K562 (cell line): ENCODE measurements around the gene BHLHE23. TPM values are rescaled to one million over a fixed set of nuclear protein-coding genes. Genes with fewer than 3 reads are reported as not detected.

ENCODE experiments used
- ATAC-seq: fragments of 200-7000 bp; cut with Tn5 transposase; 3 replicates; pipeline ENCODE4 v1.9.1; 2020; ENCODE audit warnings: moderate library complexity
- BruUV-seq: library from RNA; stranded (reverse); fragments of 400-500 nt; replicated peaks from 2 replicates; lab custom pipeline; 2021; lab: Mats Ljungman, UMichigan
- CTCF ChIA-PET: fragments of 300-600 bp; formaldehyde crosslinking; extraction: SDS; loops from one replicate; lab custom pipeline; 2021; ENCODE audit warnings: low intra/inter-chr PET ratio; lab: Yijun Ruan, JAX
- POLR2A ChIA-PET: fragments of 300-600, 350-650 bp; sonication (Branson Sonifier 250); formaldehyde crosslinking; extraction: SDS; loops from one replicate; lab custom pipeline; 2021; ENCODE audit warnings: antibody characterized with exemption, inconsistent platforms; lab: Yijun Ruan, JAX
- DNase-seq, 4 experiments: peaks; one replicate each; pipeline versions ENCODE4 v3.0.0 to v3.0.0-alpha.2; 2011 to 2018; ENCODE audit warnings: low spot score in 3 of 4, mixed read lengths in 3 of 4; ENCODE audit errors: extremely low read depth in 1 of 4
- FAIRE-seq: peaks from 2 replicates; lab custom pipeline; 2011; peaks lifted over from hg19 to GRCh38; lab: Jason Lieb, UNC
- H2AFZ ChIP-seq: 2 replicates; pipeline ENCODE4 v1.6.0; 2011; ENCODE audit warnings: low read depth, low read length, control low read depth, inconsistent platforms
- H3K27ac ChIP-seq: fragments of 200-600 bp; 3 replicates; pipeline ENCODE4 v1.8.0; 2011; ENCODE audit warnings: low read depth, mild to moderate bottlenecking, control low read depth, inconsistent platforms, low read length, moderate library complexity, mixed read lengths; ENCODE audit errors: extremely low read depth
- H3K27me3 ChIP-seq, 2 experiments: fragments of 300-600 bp in 1 of 2; 2 replicates in 1 of 2; 3 replicates in 1 of 2; pipeline versions ENCODE4 v1.6.0 to v1.8.0; 2011; ENCODE audit warnings: inconsistent platforms in 2 of 2, low read length in 2 of 2, mild to moderate bottlenecking in 1 of 2, mixed read lengths in 1 of 2, moderate library complexity in 1 of 2; ENCODE audit not compliant: control insufficient read depth in 2 of 2, insufficient read depth in 2 of 2
- H3K36me3 ChIP-seq: fragments of 300-600 bp; 3 replicates; pipeline ENCODE4 v1.8.0; 2011; ENCODE audit warnings: mild to moderate bottlenecking, low read length, inconsistent platforms; ENCODE audit not compliant: control insufficient read depth, insufficient read depth
- H3K4me1 ChIP-seq, 2 experiments: fragments of 200-600 bp in 1 of 2; replicated peaks in 1 of 2; 2 replicates in 1 of 2; 3 replicates in 1 of 2; pipeline versions ENCODE4 v1.5.1 to v1.8.0; 2011; ENCODE audit warnings: inconsistent platforms in 2 of 2, low read length in 2 of 2, mild to moderate bottlenecking in 1 of 2, mixed read lengths in 1 of 2, moderate library complexity in 1 of 2; ENCODE audit not compliant: control insufficient read depth in 2 of 2, insufficient read depth in 2 of 2
- H3K4me2 ChIP-seq: 2 replicates; pipeline ENCODE4 v1.6.1; 2011; ENCODE audit warnings: low read length, control low read depth, inconsistent platforms, mixed read lengths; ENCODE audit not compliant: insufficient read depth
- H3K4me3 ChIP-seq: fragments of 200-600 bp; sonication (generic), shearing (Covaris generic); 2 replicates; pipeline ENCODE4 v1.5.1; 2016; ENCODE audit warnings: control low read depth, inconsistent platforms
- H3K79me2 ChIP-seq: fragments of 200-600 bp; 3 replicates; pipeline ENCODE4 v1.8.0; 2011; ENCODE audit warnings: low read length, inconsistent platforms; ENCODE audit not compliant: control insufficient read depth, insufficient read depth
- H3K9ac ChIP-seq, 2 experiments: 2 replicates each; pipeline versions ENCODE4 v1.6.0 to v1.6.1; 2011; ENCODE audit warnings: low read depth in 2 of 2, low read length in 2 of 2, control low read depth in 1 of 2, inconsistent platforms in 1 of 2, mild to moderate bottlenecking in 1 of 2, mixed read lengths in 1 of 2; ENCODE audit not compliant: insufficient read depth in 1 of 2
- H3K9me1 ChIP-seq: one replicate; pipeline ENCODE4 v1.6.0; 2011; ENCODE audit warnings: inconsistent platforms, mild to moderate bottlenecking, low read length, moderate library complexity; ENCODE audit not compliant: control insufficient read depth, insufficient read depth
- H3K9me3 ChIP-seq: replicated peaks from 2 replicates; pipeline ENCODE4 v1.5.1; 2011; ENCODE audit warnings: low read depth, low read length, inconsistent platforms; ENCODE audit not compliant: control insufficient read depth, insufficient read depth
- H4K20me1 ChIP-seq: replicated peaks from 2 replicates; pipeline ENCODE4 v1.6.1; 2011; ENCODE audit warnings: low read length, inconsistent platforms, mixed read lengths; ENCODE audit not compliant: control insufficient read depth, insufficient read depth
- ZNF175 ChIP-seq: fragments of 200-800 bp; sonication (Bioruptor generic); IDR thresholded peaks from 2 replicates; pipeline ENCODE4 v1.6.1; 2016; ENCODE audit warnings: low read depth, mild to moderate bottlenecking, missing genetic modification characterization, missing compliant biosample characterization
- WGBS: fragments of 100-300 bp; shearing (Covaris generic); methylation state at CpG from one replicate; pipeline ENCODE4 v1.1.6; 2016; ENCODE audit warnings: low coverage, mixed read lengths; ENCODE audit not compliant: insufficient coverage; ENCODE audit errors: missing lambda C conversion rate; 5-methylcytosine and 5-hydroxymethylcytosine counted together
- in situ Hi-C: fragments of 300-500 bp; cut with MboI; formaldehyde crosslinking; loops from 4 replicates; pipeline ENCODE4 v1.15.0; 2018; ENCODE audit warnings: inconsistent platforms, mixed read lengths
- intact Hi-C: fragments of 100-400 bp; cut with micrococcal nuclease; formaldehyde crosslinking; loops from 2 replicates; pipeline ENCODE4 v1.14.2; 2022
- polyA plus RNA-seq, 8 experiments: library from polyadenylated mRNA; depleted of rRNA in 4 of 8; stranded (reverse) in 5 of 8; unstranded in 3 of 8; fragments of >200 nt; fragmentation: Nextera tagmentation in 2 of 8; fragmentation: Illumina TruSeq in 1 of 8; extraction: Ambion mirVana in 2 of 8; extraction: Trizol in 1 of 8; gene quantifications; 2 replicates each; pipeline versions ENCODE4 v1.2.1 to v1.2.3, GENCODE V29; 2011 to 2014; ENCODE audit warnings: inconsistent platforms in 1 of 8, missing spikeins in 1 of 8
- total RNA-seq, 7 experiments: library from RNA; depleted of rRNA in 6 of 7; stranded (reverse); fragments of >200 nt in 6 of 7; fragmentation: Illumina TruSeq in 2 of 7; extraction: Trizol in 2 of 7; gene quantifications; 2 replicates each; pipeline versions ENCODE4 v1.2.1 to v1.2.3, GENCODE V29; 2011 to 2021; ENCODE audit warnings: low replicate concordance in 1 of 7
- TF ChIP-seq, protein P1 (sequence below): fragments of 450-650 bp; IDR thresholded peaks from 2 replicates; pipeline ENCODE4 v1.6.1; 2016; ENCODE audit warnings: mild to moderate bottlenecking, moderate library complexity

Gene BHLHE23
- total and polyA plus RNA-seq, 9 of the 15 experiments (the other 6 are each of a cell fraction or from before 2014, with no cell fraction given), result not detected

DNA sequence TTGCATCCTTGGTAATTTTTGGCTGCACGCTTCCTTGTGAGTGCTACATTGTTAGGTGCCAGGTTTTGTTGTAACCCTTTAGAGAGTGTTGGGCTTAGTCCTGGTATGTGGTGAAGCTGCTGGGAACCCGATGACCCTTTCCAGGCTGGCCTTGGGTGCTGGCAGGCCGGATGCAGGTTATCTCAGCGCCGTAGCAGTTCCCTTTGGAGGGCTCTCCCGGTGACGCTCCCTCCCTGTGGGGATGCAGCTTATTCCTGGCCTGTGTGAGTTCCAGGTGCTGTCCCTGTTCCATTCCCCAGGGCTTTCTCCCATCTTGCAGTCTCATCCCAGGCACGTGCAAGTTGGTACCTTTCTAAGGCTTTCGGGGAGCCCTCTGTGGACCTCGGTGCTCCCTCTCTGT lies 13.9 kb upstream of the BHLHE23 start:
- no peak for TF ChIP-seq ZNF175 (CRISPR knock-in tag)
- TF ChIP-seq, protein P1, sequence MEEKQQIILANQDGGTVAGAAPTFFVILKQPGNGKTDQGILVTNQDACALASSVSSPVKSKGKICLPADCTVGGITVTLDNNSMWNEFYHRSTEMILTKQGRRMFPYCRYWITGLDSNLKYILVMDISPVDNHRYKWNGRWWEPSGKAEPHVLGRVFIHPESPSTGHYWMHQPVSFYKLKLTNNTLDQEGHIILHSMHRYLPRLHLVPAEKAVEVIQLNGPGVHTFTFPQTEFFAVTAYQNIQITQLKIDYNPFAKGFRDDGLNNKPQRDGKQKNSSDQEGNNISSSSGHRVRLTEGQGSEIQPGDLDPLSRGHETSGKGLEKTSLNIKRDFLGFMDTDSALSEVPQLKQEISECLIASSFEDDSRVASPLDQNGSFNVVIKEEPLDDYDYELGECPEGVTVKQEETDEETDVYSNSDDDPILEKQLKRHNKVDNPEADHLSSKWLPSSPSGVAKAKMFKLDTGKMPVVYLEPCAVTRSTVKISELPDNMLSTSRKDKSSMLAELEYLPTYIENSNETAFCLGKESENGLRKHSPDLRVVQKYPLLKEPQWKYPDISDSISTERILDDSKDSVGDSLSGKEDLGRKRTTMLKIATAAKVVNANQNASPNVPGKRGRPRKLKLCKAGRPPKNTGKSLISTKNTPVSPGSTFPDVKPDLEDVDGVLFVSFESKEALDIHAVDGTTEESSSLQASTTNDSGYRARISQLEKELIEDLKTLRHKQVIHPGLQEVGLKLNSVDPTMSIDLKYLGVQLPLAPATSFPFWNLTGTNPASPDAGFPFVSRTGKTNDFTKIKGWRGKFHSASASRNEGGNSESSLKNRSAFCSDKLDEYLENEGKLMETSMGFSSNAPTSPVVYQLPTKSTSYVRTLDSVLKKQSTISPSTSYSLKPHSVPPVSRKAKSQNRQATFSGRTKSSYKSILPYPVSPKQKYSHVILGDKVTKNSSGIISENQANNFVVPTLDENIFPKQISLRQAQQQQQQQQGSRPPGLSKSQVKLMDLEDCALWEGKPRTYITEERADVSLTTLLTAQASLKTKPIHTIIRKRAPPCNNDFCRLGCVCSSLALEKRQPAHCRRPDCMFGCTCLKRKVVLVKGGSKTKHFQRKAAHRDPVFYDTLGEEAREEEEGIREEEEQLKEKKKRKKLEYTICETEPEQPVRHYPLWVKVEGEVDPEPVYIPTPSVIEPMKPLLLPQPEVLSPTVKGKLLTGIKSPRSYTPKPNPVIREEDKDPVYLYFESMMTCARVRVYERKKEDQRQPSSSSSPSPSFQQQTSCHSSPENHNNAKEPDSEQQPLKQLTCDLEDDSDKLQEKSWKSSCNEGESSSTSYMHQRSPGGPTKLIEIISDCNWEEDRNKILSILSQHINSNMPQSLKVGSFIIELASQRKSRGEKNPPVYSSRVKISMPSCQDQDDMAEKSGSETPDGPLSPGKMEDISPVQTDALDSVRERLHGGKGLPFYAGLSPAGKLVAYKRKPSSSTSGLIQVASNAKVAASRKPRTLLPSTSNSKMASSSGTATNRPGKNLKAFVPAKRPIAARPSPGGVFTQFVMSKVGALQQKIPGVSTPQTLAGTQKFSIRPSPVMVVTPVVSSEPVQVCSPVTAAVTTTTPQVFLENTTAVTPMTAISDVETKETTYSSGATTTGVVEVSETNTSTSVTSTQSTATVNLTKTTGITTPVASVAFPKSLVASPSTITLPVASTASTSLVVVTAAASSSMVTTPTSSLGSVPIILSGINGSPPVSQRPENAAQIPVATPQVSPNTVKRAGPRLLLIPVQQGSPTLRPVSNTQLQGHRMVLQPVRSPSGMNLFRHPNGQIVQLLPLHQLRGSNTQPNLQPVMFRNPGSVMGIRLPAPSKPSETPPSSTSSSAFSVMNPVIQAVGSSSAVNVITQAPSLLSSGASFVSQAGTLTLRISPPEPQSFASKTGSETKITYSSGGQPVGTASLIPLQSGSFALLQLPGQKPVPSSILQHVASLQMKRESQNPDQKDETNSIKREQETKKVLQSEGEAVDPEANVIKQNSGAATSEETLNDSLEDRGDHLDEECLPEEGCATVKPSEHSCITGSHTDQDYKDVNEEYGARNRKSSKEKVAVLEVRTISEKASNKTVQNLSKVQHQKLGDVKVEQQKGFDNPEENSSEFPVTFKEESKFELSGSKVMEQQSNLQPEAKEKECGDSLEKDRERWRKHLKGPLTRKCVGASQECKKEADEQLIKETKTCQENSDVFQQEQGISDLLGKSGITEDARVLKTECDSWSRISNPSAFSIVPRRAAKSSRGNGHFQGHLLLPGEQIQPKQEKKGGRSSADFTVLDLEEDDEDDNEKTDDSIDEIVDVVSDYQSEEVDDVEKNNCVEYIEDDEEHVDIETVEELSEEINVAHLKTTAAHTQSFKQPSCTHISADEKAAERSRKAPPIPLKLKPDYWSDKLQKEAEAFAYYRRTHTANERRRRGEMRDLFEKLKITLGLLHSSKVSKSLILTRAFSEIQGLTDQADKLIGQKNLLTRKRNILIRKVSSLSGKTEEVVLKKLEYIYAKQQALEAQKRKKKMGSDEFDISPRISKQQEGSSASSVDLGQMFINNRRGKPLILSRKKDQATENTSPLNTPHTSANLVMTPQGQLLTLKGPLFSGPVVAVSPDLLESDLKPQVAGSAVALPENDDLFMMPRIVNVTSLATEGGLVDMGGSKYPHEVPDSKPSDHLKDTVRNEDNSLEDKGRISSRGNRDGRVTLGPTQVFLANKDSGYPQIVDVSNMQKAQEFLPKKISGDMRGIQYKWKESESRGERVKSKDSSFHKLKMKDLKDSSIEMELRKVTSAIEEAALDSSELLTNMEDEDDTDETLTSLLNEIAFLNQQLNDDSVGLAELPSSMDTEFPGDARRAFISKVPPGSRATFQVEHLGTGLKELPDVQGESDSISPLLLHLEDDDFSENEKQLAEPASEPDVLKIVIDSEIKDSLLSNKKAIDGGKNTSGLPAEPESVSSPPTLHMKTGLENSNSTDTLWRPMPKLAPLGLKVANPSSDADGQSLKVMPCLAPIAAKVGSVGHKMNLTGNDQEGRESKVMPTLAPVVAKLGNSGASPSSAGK, result no peak
- TF ChIP-seq, all 486 proteins: peak for 0
- intact Hi-C loops (no loop called here), in situ Hi-C loops (no loop called here)
- Histone ChIP-seq H4K20me1 (peaks cover 6% of the 10 kb centered on the region), H3K9me1 (no peaks in the 10 kb centered on the region), H3K4me2 (no peak overlapping the region), H3K9ac (no peak overlapping the region), H2AFZ (no peak overlapping the region), H3K79me2 (no peaks in the 10 kb centered on the region), H3K4me1 (peaks cover 0 to 20% of the 10 kb centered on the region in 2 experiments; a peak in 2 of 5 replicates), H3K36me3 (no peaks in the 10 kb centered on the region), H3K9me3 (no peaks in the 10 kb centered on the region), H3K27me3 (peaks cover 81 to 90% of the 10 kb centered on the region in 2 experiments), H3K4me3 (no peak overlapping the region), H3K27ac (no peak overlapping the region)
- ChIA-PET POLR2A (interaction anchor here (0.6 kb wide), 1 partner anchor 180 kb away, joined by 3 read pairs; no protein-coding TSS in a partner anchor), CTCF (no interaction called here)
- 0% methylated on average over 10 of the region's 10 CpGs for WGBS
- no TSS peak for BruUV-seq
- FAIRE-seq (no peak), ATAC-seq (no peak), DNase-seq (no peak)
